ENCODE measurements around the gene PWP2. TPM values are rescaled to one million over a fixed set of nuclear protein-coding genes. Genes with fewer than 3 reads are reported as not detected.
"Not testable (repeated sequence)": the region's sequence is repeated elsewhere in the genome, so short reads cannot be mapped to it uniquely, and the experiment has no call there.

The PWP2 gene
- total and polyA plus RNA-seq, 4 donors: 3.6 to 20.4 (median 9.6) TPM

DNA sequence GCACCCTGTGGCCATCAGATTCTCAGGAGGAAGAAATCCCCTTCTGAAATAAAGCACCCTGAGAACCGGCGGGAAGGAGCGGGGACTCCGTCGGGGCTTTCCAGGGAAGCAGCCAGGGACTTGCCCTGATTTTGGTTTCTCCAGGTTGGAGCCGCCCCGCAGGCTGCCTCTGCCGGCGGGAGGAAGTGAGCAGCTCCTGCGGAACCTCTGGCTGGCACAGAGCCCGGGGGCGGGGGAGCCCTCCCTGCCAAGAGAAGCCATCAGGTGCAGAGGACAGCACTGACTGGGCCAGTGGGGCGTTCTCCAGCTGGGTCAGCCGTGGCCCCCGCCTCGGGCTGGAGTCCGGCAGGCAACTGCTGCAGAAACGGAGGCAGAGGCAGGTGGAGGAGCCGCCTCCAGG lies 65.5 kb downstream of the PWP2 start:
- not testable (repeated sequence) for H3K4me1 ChIP-seq (ENCODE audit: control insufficient read depth in 5 of 5, insufficient read depth in 5 of 5, low read length in 5 of 5); H3K9me3 ChIP-seq (ENCODE audit: control insufficient read depth in 4 of 4, insufficient read depth in 3 of 4, low read length in 3 of 4); H3K27ac ChIP-seq (ENCODE audit: low read depth in 1 of 2, low read length in 1 of 2); H3K36me3 ChIP-seq (ENCODE audit: control insufficient read depth in 4 of 4, insufficient read depth in 4 of 4, low read length in 4 of 4); H3K9ac ChIP-seq (ENCODE audit: insufficient read depth in 1 of 2, low read length in 2 of 2); H3K4me3 ChIP-seq; DNase-seq; H3K27me3 ChIP-seq (ENCODE audit: control insufficient read depth in 3 of 3, insufficient read depth in 3 of 3, low read length in 2 of 3); ATAC-seq (ENCODE audit: insufficient read depth, low FRiP score)
- WGBS, 2 donors: no CpG with 5 or more reads among the region's 19 CpGs

DNA sequence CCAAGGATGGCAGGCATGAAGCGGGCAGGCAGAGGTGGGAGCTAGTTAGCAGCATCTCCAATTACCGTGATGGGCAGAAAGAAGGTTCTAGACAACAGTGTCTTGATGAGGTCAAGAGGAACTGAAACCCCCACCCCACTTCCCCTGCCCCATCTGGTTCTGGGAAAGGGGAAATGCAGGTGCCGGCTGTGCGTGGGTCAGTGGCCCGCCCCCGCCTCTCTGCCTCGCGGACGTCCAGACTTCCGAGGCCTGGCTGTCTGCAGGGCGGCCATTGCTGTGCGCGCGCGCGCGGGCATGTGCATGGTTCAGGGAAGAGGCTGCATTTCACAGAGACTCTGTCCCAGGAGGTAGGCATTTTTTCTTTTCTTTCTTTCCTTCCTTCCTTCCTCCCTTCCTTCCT lies 68.0 kb downstream of the PWP2 start:
- H3K9ac ChIP-seq (ENCODE audit: insufficient read depth in 1 of 2, low read length in 2 of 2); H3K4me3 ChIP-seq; H3K9me3 ChIP-seq (ENCODE audit: control insufficient read depth in 4 of 4, insufficient read depth in 3 of 4, low read length in 3 of 4); DNase-seq; H3K36me3 ChIP-seq (ENCODE audit: control insufficient read depth in 4 of 4, insufficient read depth in 4 of 4, low read length in 4 of 4); H3K27me3 ChIP-seq (ENCODE audit: control insufficient read depth in 3 of 3, insufficient read depth in 3 of 3, low read length in 2 of 3); ATAC-seq (ENCODE audit: insufficient read depth, low FRiP score); H3K4me1 ChIP-seq (ENCODE audit: control insufficient read depth in 5 of 5, insufficient read depth in 5 of 5, low read length in 5 of 5); H3K27ac ChIP-seq (ENCODE audit: low read depth in 1 of 2, low read length in 1 of 2): not testable (repeated sequence)
- no CpG with 5 or more reads among the region's 17 CpGs for WGBS, 2 donors

DNA sequence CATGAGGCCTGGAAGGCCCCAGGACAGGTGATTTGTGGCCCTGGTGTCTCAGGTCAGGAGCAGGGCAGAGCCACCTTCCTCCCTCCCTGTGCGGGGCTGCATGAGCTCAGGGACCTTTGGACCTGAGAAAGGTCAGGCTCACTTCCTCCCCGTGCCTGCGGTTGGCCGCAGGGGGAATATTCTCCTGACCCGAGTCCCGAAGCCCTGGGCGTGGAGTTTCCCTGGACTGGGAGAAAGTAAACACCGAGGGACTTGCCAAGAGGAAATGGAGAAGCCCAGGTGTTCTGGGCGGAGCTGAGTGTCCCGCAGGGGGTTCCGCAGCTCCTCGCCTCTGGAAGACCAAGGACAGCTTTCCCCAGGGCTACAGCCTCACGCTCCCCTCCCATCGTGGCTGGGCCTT lies 68.9 kb downstream of the PWP2 start:
- H3K4me1 ChIP-seq (ENCODE audit: control insufficient read depth in 5 of 5, insufficient read depth in 5 of 5, low read length in 5 of 5); H3K9ac ChIP-seq (ENCODE audit: insufficient read depth in 1 of 2, low read length in 2 of 2); H3K9me3 ChIP-seq (ENCODE audit: control insufficient read depth in 4 of 4, insufficient read depth in 3 of 4, low read length in 3 of 4); H3K27me3 ChIP-seq (ENCODE audit: control insufficient read depth in 3 of 3, insufficient read depth in 3 of 3, low read length in 2 of 3); ATAC-seq (ENCODE audit: insufficient read depth, low FRiP score); H3K36me3 ChIP-seq (ENCODE audit: control insufficient read depth in 4 of 4, insufficient read depth in 4 of 4, low read length in 4 of 4); DNase-seq; H3K27ac ChIP-seq (ENCODE audit: low read depth in 1 of 2, low read length in 1 of 2); H3K4me3 ChIP-seq: not testable (repeated sequence)
- WGBS, 2 donors: 63% methylated on average over 4 of the region's 14 CpGs; no CpG with 5 or more reads in 1 of the 2 donors

Other genes with a start within 250 kb of the PWP2 start
- 100 to 1,000 TPM in 1 of 2 donors, 10 to 100 TPM in 1; 40.2 to 120 TPM for gene AGPAT3, start 242.2 kb upstream of the PWP2 start, total RNA-seq
- gene AGPAT3, start 242.2 kb upstream of the PWP2 start, polyA plus RNA-seq: 10 to 100 TPM; 29.4 to 47.6 TPM
- 10 to 100 TPM; 43.0 to 43.5 TPM for gene TRAPPC10, start 95.1 kb upstream of the PWP2 start, total RNA-seq
- gene TRAPPC10, start 95.1 kb upstream of the PWP2 start, polyA plus RNA-seq: 10 to 100 TPM in 1 of 2 donors, 1 to 10 TPM in 1; 7.7 to 16.5 TPM
- gene GATD3, start 26.3 kb downstream of the PWP2 start, total RNA-seq: 10 to 100 TPM in 1 of 2 donors, 1 to 10 TPM in 1; 9.8 to 29.4 TPM
- 10 to 100 TPM in 1 of 2 donors, 1 to 10 TPM in 1; 6.5 to 48.5 TPM for gene GATD3, start 26.3 kb downstream of the PWP2 start, polyA plus RNA-seq
- gene ICOSLG, start 133.5 kb downstream of the PWP2 start, total RNA-seq: 1 to 10 TPM; 1.6 to 4.0 TPM
- gene ICOSLG, start 133.5 kb downstream of the PWP2 start, polyA plus RNA-seq: 1 to 10 TPM; 2.5 to 2.9 TPM
- gene DNMT3L, start 154.5 kb downstream of the PWP2 start, total RNA-seq: not detected
- gene DNMT3L, start 154.5 kb downstream of the PWP2 start, polyA plus RNA-seq: not detected
- under 1 TPM in 1 of 2 donors, not detected in 1; 0.37 TPM for gene AIRE, start 178.5 kb downstream of the PWP2 start, total RNA-seq
- not detected for gene AIRE, start 178.5 kb downstream of the PWP2 start, polyA plus RNA-seq
- gene PFKL, start 192.7 kb downstream of the PWP2 start, total RNA-seq: 100 to 1,000 TPM in 1 of 2 donors, 10 to 100 TPM in 1; 99.0 to 129 TPM
- gene PFKL, start 192.7 kb downstream of the PWP2 start, polyA plus RNA-seq: 100 to 1,000 TPM in 1 of 2 donors, 10 to 100 TPM in 1; 63.4 to 106 TPM
- 10 to 100 TPM; 24.3 to 45.3 TPM for gene CFAP410, start 232.0 kb downstream of the PWP2 start, total RNA-seq
- 10 to 100 TPM; 33.7 to 72.7 TPM for gene CFAP410, start 232.0 kb downstream of the PWP2 start, polyA plus RNA-seq
- 10 to 100 TPM in 1 of 2 donors, 1 to 10 TPM in 1; 5.9 to 13.1 TPM for gene TRPM2, start 246.2 kb downstream of the PWP2 start, total RNA-seq
- 10 to 100 TPM in 1 of 2 donors, 1 to 10 TPM in 1; 7.4 to 26.2 TPM for gene TRPM2, start 246.2 kb downstream of the PWP2 start, polyA plus RNA-seq

Data from lung (tissue), 10 donors.